ENCODE measurements around the gene PHF5A. TPM values are rescaled to one million over a fixed set of nuclear protein-coding genes. Genes with fewer than 3 reads are reported as not detected.

The PHF5A gene
- total and polyA plus RNA-seq, 2 donors (not counting 1 experiment from before 2014, with no cell fraction given): 29.4 to 31.6 TPM

- Histone ChIP-seq H3K79me2 (ENCODE audit: control insufficient read depth, insufficient read depth, low read length) (peaks cover 94% of the 10 kb centered on the region), H3K9ac (ENCODE audit: low read length) (no peak overlapping the region), H4K20me1 (ENCODE audit: control insufficient read depth, insufficient read depth, low read length, poor library complexity, severe bottlenecking) (peaks cover 40% of the 10 kb centered on the region), H3K9me3 (ENCODE audit: control extremely low read depth in 1 of 3, control insufficient read depth in 2 of 3, insufficient read depth in 1 of 3, low read length in 2 of 3) (no peaks in the 10 kb centered on the region), H3K27ac (ENCODE audit: low read length in 2 of 2) (no peak overlapping the region), H3K4me3 (ENCODE audit: control extremely low read depth in 1 of 5, extremely low read depth in 1 of 5, insufficient read depth in 1 of 5, low read depth in 2 of 5, low read length in 4 of 5) (no peak overlapping the region), H2AFZ (ENCODE audit: insufficient read depth, low read depth, low read length, poor library complexity, severe bottlenecking) (no peak overlapping the region), H3K36me3 (replicated peaks in 1 of 2; ENCODE audit: control extremely low read depth in 1 of 2, control insufficient read depth in 1 of 2, extremely low read depth in 1 of 2, insufficient read depth in 2 of 2, low read length in 1 of 2) (peaks cover 0 to 27% of the 10 kb centered on the region in 2 experiments), H3K4me1 (ENCODE audit: control insufficient read depth in 2 of 2, insufficient read depth in 2 of 2, low read length in 2 of 2) (peaks cover 0 to 20% of the 10 kb centered on the region in 2 donors), H3K4me2 (replicated peaks; ENCODE audit: low read depth, low read length, poor library complexity, severe bottlenecking) (no peak overlapping the region), H3K27me3 (replicated peaks in 1 of 4; ENCODE audit: control extremely low read depth in 1 of 4, control insufficient read depth in 3 of 4, insufficient read depth in 4 of 4, low read length in 3 of 4) (no peaks in the 10 kb centered on the region)
- TF ChIP-seq EZH2 (IDR thresholded peaks at IDR 0.05; ENCODE audit: borderline replicate concordance, insufficient read depth, low read depth, low read length, poor library complexity, severe bottlenecking) (no peak), CTCF (IDR thresholded peaks at IDR 0.05) (no peak)
- H3K27me3 Mint-ChIP-seq: no peaks in the 10 kb centered on the region
- ATAC-seq (ENCODE audit: low read depth) (no peak), DNase-seq (no peak)
- peaks cover 27% of the 10 kb centered on the region for H3K4me1 Mint-ChIP-seq
- ChIA-PET CTCF (interaction anchor here (1.0 to 5.2 kb wide), 7 partner anchors 19 to 95 kb away, joined by 3 to 140 read pairs (median 9); partner anchors contain the start of genes ACO2 and PHF5A), POLR2A (interaction anchor here (0.7 kb wide), 1 partner anchor 18 kb away, joined by 4 read pairs; no protein-coding TSS in a partner anchor)
- intact Hi-C loops (cut with micrococcal nuclease): no loop called here
- 96% methylated on average over 4 of the region's 6 CpGs for WGBS (ENCODE audit: insufficient coverage)
- H3K9me3 Mint-ChIP-seq (ENCODE audit: insufficient read depth): no peaks in the 10 kb centered on the region
- no peak overlapping the region for H3K4me3 Mint-ChIP-seq
- H3K27ac Mint-ChIP-seq: no peak overlapping the region
These were observed 29.9 kb upstream of the PHF5A start for GRCh38 chr22:41498303-41498835.

- Histone ChIP-seq H3K36me3 (replicated peaks in 1 of 2; ENCODE audit: control extremely low read depth in 1 of 2, control insufficient read depth in 1 of 2, extremely low read depth in 1 of 2, insufficient read depth in 2 of 2, low read length in 1 of 2) (peaks cover 0 to 22% of the 10 kb centered on the region in 2 experiments), H3K4me2 (replicated peaks; ENCODE audit: low read depth, low read length, poor library complexity, severe bottlenecking) (no peak overlapping the region), H3K27ac (ENCODE audit: low read length in 2 of 2) (no peak overlapping the region), H4K20me1 (ENCODE audit: control insufficient read depth, insufficient read depth, low read length, poor library complexity, severe bottlenecking) (peaks cover 76% of the 10 kb centered on the region), H3K4me3 (ENCODE audit: control extremely low read depth in 1 of 5, extremely low read depth in 1 of 5, insufficient read depth in 1 of 5, low read depth in 2 of 5, low read length in 4 of 5) (no peak overlapping the region), H3K27me3 (replicated peaks in 1 of 4; ENCODE audit: control extremely low read depth in 1 of 4, control insufficient read depth in 3 of 4, insufficient read depth in 4 of 4, low read length in 3 of 4) (no peaks in the 10 kb centered on the region), H2AFZ (ENCODE audit: insufficient read depth, low read depth, low read length, poor library complexity, severe bottlenecking) (no peak overlapping the region), H3K79me2 (ENCODE audit: control insufficient read depth, insufficient read depth, low read length) (peaks cover 100% of the 10 kb centered on the region), H3K9me3 (ENCODE audit: control extremely low read depth in 1 of 3, control insufficient read depth in 2 of 3, insufficient read depth in 1 of 3, low read length in 2 of 3) (no peaks in the 10 kb centered on the region), H3K9ac (ENCODE audit: low read length) (no peak overlapping the region), H3K4me1 (ENCODE audit: control insufficient read depth in 2 of 2, insufficient read depth in 2 of 2, low read length in 2 of 2) (peaks cover 7 to 18% of the 10 kb centered on the region in 2 donors)
- Mint-ChIP-seq H3K4me1 (peaks cover 44% of the 10 kb centered on the region), H3K4me3 (no peak overlapping the region), H3K27me3 (no peaks in the 10 kb centered on the region), H3K27ac (peak overlapping the region; percentile 48), H3K9me3 (ENCODE audit: insufficient read depth) (no peaks in the 10 kb centered on the region)
- TF ChIP-seq CTCF (IDR thresholded peaks at IDR 0.05) (no peak), EZH2 (IDR thresholded peaks at IDR 0.05; ENCODE audit: borderline replicate concordance, insufficient read depth, low read depth, low read length, poor library complexity, severe bottlenecking) (no peak)
- intact Hi-C loops (cut with micrococcal nuclease): no loop called here
- WGBS (ENCODE audit: insufficient coverage): no CpG with 5 or more reads among the region's 5 CpGs
- no peak for ATAC-seq (ENCODE audit: low read depth)
- POLR2A ChIA-PET: no interaction called here
- CTCF ChIA-PET: interaction anchor here (0.9 to 4.3 kb wide), 4 partner anchors 10 to 35 kb away, joined by 3 to 18 read pairs (median 4); no protein-coding TSS in a partner anchor
- DNase-seq: no peak
These were observed 23.0 kb upstream of the PHF5A start for GRCh38 chr22:41491374-41492100.
